Keratinocyte (primary cell): Measurements from ENCODE around the gene TMEM200A. TPM values are rescaled to one million over a fixed set of nuclear protein-coding genes. Genes with fewer than 3 reads are reported as not detected.

Source experiments
- DNase-seq: peaks from one replicate; pipeline ENCODE4 v3.0.0-alpha.2; 2011; ENCODE audit warnings: low read depth, missing footprints, low spot score
- FAIRE-seq: peaks from 2 replicates; lab custom pipeline; 2011; peaks lifted over from hg19 to GRCh38; lab: Jason Lieb, UNC
- H2AFZ ChIP-seq: 2 replicates; pipeline ENCODE4 v1.6.0; 2012; ENCODE audit warnings: low read length, control low read depth, inconsistent platforms; ENCODE audit not compliant: control insufficient read depth
- H3K27ac ChIP-seq: 2 replicates; pipeline ENCODE4 v1.5.1; 2011; ENCODE audit warnings: low read length; ENCODE audit not compliant: control insufficient read depth, insufficient read depth
- H3K27me3 ChIP-seq: 3 replicates; pipeline ENCODE4 v1.6.0; 2011; ENCODE audit warnings: low read length; ENCODE audit not compliant: control insufficient read depth, insufficient read depth; ENCODE audit errors: extremely low read depth
- H3K36me3 ChIP-seq, 2 experiments: 2 replicates in 1 of 2; 3 replicates in 1 of 2; pipeline ENCODE4 v1.5.1; 2011; ENCODE audit warnings: low read length in 2 of 2, mild to moderate bottlenecking in 1 of 2; ENCODE audit not compliant: control insufficient read depth in 2 of 2, insufficient read depth in 2 of 2; ENCODE audit errors: extremely low read depth in 1 of 2
- H3K4me1 ChIP-seq: 3 replicates; pipeline ENCODE4 v1.5.1; 2011; ENCODE audit warnings: low read length; ENCODE audit not compliant: control insufficient read depth, insufficient read depth; ENCODE audit errors: extremely low read depth
- H3K4me2 ChIP-seq: 3 replicates; pipeline ENCODE4 v1.6.0; 2011; ENCODE audit warnings: low read depth, low read length; ENCODE audit not compliant: control insufficient read depth, insufficient read depth; ENCODE audit errors: extremely low read depth
- H3K4me3 ChIP-seq, 3 experiments: fragments of 200-600 bp in 1 of 3; sonication (generic) in 1 of 3; 2 replicates in 2 of 3; 3 replicates in 1 of 3; pipeline ENCODE4 v1.5.1; 2011 to 2016; ENCODE audit warnings: low read length in 3 of 3, mild to moderate bottlenecking in 3 of 3, control low read depth in 2 of 3, inconsistent platforms in 1 of 3, low read depth in 1 of 3, mixed read lengths in 1 of 3, mixed run types in 1 of 3, moderate library complexity in 1 of 3; ENCODE audit not compliant: control insufficient read depth in 2 of 3, insufficient read depth in 2 of 3; ENCODE audit errors: extremely low read depth in 1 of 3
- H3K79me2 ChIP-seq: 2 replicates; pipeline ENCODE4 v1.6.0; 2012; ENCODE audit warnings: low read length; ENCODE audit not compliant: control insufficient read depth, insufficient read depth
- H3K9ac ChIP-seq: 3 replicates; pipeline ENCODE4 v1.6.0; 2011; ENCODE audit warnings: low read length; ENCODE audit not compliant: control insufficient read depth, insufficient read depth; ENCODE audit errors: extremely low read depth
- H3K9me1 ChIP-seq: 3 replicates; pipeline ENCODE4 v1.6.0; 2011; ENCODE audit warnings: low read length; ENCODE audit not compliant: control insufficient read depth, insufficient read depth; ENCODE audit errors: extremely low read depth
- H3K9me3 ChIP-seq: 2 replicates; pipeline ENCODE4 v1.5.1; 2012; ENCODE audit warnings: low read depth, low read length; ENCODE audit not compliant: control insufficient read depth
- H4K20me1 ChIP-seq: 3 replicates; pipeline ENCODE4 v1.6.0; 2011; ENCODE audit warnings: low read length; ENCODE audit not compliant: control insufficient read depth, insufficient read depth; ENCODE audit errors: extremely low read depth
- EZH2 ChIP-seq: IDR thresholded peaks from one replicate; pipeline ENCODE4 v1.6.1; 2012; ENCODE audit warnings: inconsistent platforms, mild to moderate bottlenecking, low read length, moderate library complexity
- dilution Hi-C: fragments of 300-500 bp; cut with MboI; formaldehyde crosslinking; loops from one replicate; pipeline ENCODE4 v1.7.0; 2020; ENCODE audit warnings: low sequenced_read_pairs; ENCODE audit not compliant: extremely low pct_ligation_motif_present
- polyA plus RNA-seq, 5 experiments: library from polyadenylated mRNA; depleted of rRNA in 3 of 5; stranded (reverse) in 3 of 5; stranded (forward) in 1 of 5; unstranded in 1 of 5; fragments of >200 nt; gene quantifications; 1 replicate in 1 of 5; 2 replicates in 3 of 5; 3 replicates in 1 of 5; pipeline versions ENCODE4 v1.2.1 to v1.2.3, GENCODE V29; 2011 to 2012; ENCODE audit warnings: missing spikeins in 2 of 5, low read depth in 1 of 5, low replicate concordance in 1 of 5
- TF ChIP-seq, protein P1 (sequence below), 3 experiments: IDR thresholded peaks in 1 of 3; conservative IDR thresholded peaks in 1 of 3; optimal IDR thresholded peaks in 1 of 3; 2 replicates in 2 of 3; 3 replicates in 1 of 3; pipeline versions ENCODE3 to v1.5.1; 2011; ENCODE audit warnings: low read length in 3 of 3, mild to moderate bottlenecking in 3 of 3, moderate library complexity in 2 of 3, control low read depth in 1 of 3, inconsistent platforms in 1 of 3; ENCODE audit not compliant: insufficient read depth in 2 of 3; ENCODE audit errors: extremely low read depth in 1 of 3

TMEM200A gene
- polyA plus RNA-seq, 1 donor (not counting 4 experiments of a cell fraction or from before 2014, with no cell fraction given): 80.4 TPM

DNA sequence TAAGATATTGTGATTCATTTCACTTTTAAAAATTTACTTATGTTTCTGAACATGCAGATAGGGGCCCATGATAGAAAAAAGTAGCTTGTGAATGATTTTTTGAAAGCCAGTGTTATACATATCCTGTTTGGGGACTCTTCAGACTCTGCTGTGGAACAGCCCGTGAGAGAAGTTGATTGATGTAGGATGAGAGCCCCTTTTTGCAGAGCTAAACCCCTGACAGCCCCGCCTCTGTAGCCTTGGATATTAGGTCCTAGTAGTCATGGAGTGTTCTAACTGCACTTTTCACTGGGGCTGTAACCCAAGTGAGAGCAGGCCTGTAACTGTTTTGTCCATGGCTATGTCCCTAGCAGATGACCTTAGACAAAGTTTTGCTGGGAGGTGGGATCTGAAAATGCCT is 8.2 kb downstream of the TMEM200A start:
- dilution Hi-C loops: no loop called here
- no peak for FAIRE-seq
- H3K9me3 ChIP-seq: no peaks in the 10 kb centered on the region
- no peak for TF ChIP-seq EZH2
- TF ChIP-seq, protein P1, sequence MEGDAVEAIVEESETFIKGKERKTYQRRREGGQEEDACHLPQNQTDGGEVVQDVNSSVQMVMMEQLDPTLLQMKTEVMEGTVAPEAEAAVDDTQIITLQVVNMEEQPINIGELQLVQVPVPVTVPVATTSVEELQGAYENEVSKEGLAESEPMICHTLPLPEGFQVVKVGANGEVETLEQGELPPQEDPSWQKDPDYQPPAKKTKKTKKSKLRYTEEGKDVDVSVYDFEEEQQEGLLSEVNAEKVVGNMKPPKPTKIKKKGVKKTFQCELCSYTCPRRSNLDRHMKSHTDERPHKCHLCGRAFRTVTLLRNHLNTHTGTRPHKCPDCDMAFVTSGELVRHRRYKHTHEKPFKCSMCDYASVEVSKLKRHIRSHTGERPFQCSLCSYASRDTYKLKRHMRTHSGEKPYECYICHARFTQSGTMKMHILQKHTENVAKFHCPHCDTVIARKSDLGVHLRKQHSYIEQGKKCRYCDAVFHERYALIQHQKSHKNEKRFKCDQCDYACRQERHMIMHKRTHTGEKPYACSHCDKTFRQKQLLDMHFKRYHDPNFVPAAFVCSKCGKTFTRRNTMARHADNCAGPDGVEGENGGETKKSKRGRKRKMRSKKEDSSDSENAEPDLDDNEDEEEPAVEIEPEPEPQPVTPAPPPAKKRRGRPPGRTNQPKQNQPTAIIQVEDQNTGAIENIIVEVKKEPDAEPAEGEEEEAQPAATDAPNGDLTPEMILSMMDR (optimal IDR thresholded peaks at IDR 0.05 in 1 of 3, IDR thresholded peaks at IDR 0.05 in 1 of 3, conservative IDR thresholded peaks at IDR 0.05 in 1 of 3; ENCODE audit: extremely low read depth in 1 of 3, insufficient read depth in 2 of 3, low read length in 3 of 3): no peak
- no peak overlapping the region for H3K27ac ChIP-seq
- no peaks in the 10 kb centered on the region for H3K27me3 ChIP-seq
- DNase-seq: no peak
- H3K4me2 ChIP-seq: no peak overlapping the region
- H2AFZ ChIP-seq: no peak overlapping the region
- no peak overlapping the region for H3K9ac ChIP-seq
- H3K9me1 ChIP-seq: no peaks in the 10 kb centered on the region
- H3K4me1 ChIP-seq: peaks cover 17% of the 10 kb centered on the region
- H3K4me3 ChIP-seq: no peak overlapping the region
- no peaks in the 10 kb centered on the region for H4K20me1 ChIP-seq
- H3K79me2 ChIP-seq: peaks cover 95% of the 10 kb centered on the region
- peaks cover 3 to 7% of the 10 kb centered on the region in 2 experiments for H3K36me3 ChIP-seq

DNA sequence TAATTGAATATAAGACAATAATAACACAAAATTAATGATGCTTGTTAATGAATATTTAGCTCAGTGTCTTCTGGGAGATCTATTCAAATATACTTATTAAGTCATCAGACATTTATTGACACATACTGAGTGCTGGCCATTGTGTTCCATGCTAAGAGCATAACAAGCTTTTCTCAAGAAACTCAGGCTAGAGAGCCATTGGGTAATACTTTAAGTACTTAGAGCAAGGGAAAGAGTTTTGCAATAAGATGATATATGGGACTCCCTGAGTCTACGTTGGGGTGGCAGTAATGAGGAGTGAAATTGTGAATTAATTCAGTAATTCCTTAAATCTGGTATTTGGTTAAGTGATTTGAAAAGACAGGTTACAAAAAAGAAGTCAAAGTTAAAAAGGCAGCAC is 11.1 kb downstream of the TMEM200A start:
- no peak for FAIRE-seq
- no peaks in the 10 kb centered on the region for H4K20me1 ChIP-seq
- TF ChIP-seq, protein P1 (optimal IDR thresholded peaks at IDR 0.05 in 1 of 3, IDR thresholded peaks at IDR 0.05 in 1 of 3, conservative IDR thresholded peaks at IDR 0.05 in 1 of 3; ENCODE audit: extremely low read depth in 1 of 3, insufficient read depth in 2 of 3, low read length in 3 of 3): no peak
- TF ChIP-seq EZH2: no peak

More for the DNA sequence above, 11.1 kb downstream of the TMEM200A start:
- H3K4me2 ChIP-seq: no peak overlapping the region
- H3K79me2 ChIP-seq: peaks cover 95% of the 10 kb centered on the region
- H3K27ac ChIP-seq: no peak overlapping the region
- H3K36me3 ChIP-seq: peaks cover 0 to 7% of the 10 kb centered on the region in 2 experiments
- no peak overlapping the region for H3K9ac ChIP-seq
- H3K9me3 ChIP-seq: no peaks in the 10 kb centered on the region
- no peaks in the 10 kb centered on the region for H3K27me3 ChIP-seq
- no peak overlapping the region for H3K4me3 ChIP-seq
- dilution Hi-C loops: no loop called here
- no peak for DNase-seq
- H2AFZ ChIP-seq: no peak overlapping the region
- H3K9me1 ChIP-seq: no peaks in the 10 kb centered on the region
- peaks cover 21% of the 10 kb centered on the region for H3K4me1 ChIP-seq
